NCI-H774 (cell line): Measurements from ENCODE around the gene CDH22.

Experiments
- DNase-seq: peaks from one replicate; lab custom pipeline; 2025; lab: John Stamatoyannopoulos, UW

The CDH22 gene

DNA sequence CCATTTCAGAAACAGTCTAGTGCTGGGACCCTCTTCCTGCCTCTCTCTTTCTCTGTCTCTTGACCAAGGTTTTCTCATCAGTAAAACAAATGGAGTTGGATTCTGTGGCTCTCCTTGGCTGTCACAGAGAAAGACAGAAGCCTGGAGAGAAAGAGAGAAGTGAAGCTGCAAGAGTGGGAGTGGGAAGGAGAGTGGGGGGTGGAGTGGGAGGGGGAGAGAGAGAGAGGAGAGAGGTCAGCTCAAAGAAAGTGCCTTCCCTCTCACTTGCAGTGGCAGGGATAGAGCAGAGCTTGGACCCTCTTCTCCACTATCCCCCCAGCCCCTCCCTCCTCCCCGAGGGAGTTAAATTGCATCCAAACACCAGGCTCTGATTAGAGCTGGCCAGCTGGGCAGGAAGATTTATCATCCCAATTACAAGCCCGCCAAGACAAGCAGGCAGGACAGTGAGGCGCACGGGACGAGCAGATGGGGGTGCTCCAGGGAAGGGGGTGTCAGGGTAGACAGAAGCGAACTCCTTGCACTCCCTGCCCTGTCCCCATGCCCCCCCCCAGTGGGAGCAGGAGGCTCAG is 115.8 kb downstream of the CDH22 start:
- no peak for DNase-seq

DNA sequence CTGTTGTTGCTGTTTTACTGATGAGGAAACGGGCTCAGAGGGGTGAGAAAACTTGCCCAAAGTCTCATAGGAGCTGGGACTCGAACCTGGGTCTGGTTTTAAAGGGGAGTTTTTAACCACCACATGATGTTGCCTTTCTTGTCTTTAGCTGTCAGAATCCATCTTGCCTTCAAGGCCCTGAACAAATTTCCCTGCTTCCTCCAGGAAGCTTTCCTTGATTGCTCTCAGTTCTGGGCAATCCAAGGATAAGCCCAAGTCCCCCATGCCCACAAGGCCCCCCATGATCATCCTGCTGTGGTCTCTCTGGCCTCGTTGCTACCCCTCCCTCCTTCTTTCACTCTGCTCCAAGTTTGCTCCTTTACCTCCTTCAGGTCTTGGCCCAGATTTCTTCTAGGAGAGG is 116.7 kb downstream of the CDH22 start:
- no peak for DNase-seq

GRCh38 chr20:46191168-46191540 is 117.1 kb downstream of the CDH22 start:
- no peak for DNase-seq

- no peak for DNase-seq
These were observed 117.7 kb downstream of the CDH22 start for GRCh38 chr20:46190478-46191167.

DNA sequence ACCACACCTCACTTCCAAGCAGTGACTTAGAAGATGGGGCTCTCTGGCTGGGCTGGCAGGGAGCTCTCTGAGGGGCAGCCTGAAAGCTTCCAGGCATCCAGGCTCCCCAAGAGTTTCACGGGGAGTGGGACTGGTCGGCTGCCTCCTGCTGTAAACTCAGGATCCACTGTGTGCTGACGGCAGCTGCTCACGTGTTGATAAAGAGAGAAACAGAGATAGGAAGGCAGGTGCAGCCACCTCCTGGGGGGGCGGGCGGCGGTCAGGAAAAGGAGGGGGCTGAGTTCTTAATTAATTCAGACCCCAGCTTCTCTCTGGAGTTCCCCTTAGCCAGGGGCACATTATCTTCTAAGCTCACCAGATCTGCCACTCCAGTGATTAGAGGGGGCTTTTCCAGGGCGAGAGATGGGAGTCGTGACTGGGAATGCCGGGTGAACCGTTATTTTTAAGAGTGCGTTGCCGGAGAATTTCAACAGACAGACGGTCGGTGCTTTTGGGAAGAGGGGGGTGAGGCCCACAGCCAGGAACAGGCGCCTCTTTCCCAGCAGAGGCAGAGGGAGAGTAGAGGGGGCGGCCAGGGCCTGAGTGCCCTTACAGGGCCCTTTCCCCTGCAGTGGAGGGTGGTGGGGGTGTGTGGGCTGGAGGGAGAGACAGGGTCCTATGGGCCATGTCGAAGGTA is 119.3 kb downstream of the CDH22 start:
- no peak for DNase-seq

GRCh38 chr20:46186210-46186609 is 122.1 kb downstream of the CDH22 start:
- no peak for DNase-seq

DNA sequence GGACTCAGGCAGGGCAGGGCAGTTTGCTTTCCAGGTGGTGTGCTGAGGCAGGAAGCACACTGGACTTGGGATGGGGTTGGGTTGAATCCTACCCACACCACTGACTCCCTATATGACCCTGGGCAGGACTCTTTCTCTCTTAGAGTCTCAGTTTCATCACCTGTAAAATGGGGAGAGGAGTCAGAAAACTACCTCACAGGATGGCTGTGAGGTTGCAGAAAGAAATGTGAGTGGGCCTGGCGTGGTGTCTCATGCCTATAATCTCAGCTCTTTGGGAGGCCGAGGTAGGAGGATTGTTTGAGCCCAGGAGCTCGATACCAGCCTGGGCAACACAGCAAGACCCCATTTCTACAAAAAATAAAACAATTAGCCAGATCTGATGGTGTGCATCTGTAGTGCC is 122.9 kb downstream of the CDH22 start:
- DNase-seq, result no peak

DNA sequence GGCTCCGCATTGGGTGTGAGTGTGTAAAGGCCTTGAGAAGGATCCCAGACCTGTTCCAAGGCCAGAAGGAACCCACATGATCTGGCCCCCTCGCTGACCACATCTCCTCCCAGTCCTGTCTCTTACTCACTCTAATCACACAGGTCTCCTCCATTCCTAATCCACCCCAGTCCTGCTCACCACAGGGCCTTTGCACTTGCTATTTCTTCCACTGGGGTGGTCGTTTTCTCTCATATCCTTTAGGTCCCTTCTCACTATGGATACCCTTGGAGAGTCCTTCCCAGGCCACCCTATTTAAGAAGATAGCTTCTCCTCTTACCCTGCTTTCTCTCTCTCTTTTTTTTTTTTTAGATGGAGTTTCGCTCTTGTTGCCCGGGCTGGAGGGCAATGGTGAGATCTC is 124.5 kb downstream of the CDH22 start:
- DNase-seq, result no peak

DNA sequence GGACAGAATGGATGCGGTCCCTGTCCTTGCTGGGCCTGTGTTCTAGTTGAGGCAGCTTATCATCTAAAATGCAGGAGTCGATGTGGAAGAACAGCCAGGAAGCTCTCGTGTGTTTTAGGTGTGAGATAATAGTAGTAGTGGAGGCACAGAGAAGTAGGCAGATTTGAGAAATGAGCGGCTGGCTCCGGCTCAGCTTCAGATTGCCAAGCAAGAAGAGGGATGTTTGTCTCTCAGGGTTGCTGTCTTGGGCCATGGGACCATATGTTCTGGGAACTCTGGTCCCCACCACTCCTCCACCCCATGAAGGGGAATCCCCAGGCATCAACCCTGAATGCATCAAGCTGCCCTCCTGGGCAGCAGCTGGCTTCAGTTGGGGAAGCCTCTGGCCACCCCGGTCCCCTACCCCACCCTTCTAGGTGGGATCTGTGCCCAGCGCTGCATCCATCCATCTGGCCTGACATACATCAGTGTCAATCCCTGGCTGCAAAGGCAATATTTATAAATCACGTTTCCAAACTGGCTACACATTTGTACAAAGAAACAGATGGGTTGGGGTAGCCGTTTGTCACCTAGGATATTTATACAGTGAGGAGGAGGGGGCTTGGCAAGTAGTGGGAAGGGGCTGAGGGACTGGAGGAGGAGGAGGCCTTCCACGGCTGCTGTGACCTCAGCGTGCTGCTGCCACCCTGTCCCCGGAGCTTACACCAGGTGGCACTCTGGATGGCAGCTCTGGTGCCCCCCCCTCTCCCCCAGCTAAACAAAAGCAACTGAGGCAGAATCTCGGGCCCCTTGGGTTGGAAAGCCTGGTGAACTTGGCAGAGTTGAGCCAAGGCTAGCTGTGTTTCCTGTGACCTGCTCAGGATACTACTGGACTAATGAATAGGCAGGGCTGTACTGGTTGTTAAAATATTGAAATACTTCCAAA is 125.8 kb downstream of the CDH22 start:
- no peak for DNase-seq

- DNase-seq, result no peak
These were observed 128.4 kb downstream of the CDH22 start for GRCh38 chr20:46179862-46180261.

- DNase-seq, result no peak
These were observed 129.4 kb downstream of the CDH22 start for GRCh38 chr20:46178891-46179290.

DNA sequence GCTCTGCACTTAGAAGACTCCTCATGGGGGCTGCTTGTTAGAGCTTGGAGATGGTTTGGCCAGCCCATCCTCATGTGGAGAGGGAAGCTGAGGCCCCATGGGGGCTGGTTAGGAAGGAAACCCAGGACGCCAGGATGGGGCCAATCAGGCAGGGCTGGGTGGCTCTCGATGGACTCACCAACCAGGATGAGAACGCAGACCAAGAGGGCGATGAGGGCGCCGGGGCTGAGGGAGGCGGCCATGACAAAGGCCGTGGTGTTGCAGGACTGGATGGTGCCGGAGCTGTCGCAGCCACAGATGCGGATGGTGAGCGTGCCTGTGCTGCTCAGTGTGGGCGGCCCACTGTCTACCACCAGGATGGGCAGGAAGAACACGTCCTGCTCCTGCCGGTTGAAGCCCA is 130.5 kb downstream of the CDH22 start:
- no peak for DNase-seq

GRCh38 chr20:46176739-46177378 is 131.4 kb downstream of the CDH22 start:
- DNase-seq, result no peak

DNA sequence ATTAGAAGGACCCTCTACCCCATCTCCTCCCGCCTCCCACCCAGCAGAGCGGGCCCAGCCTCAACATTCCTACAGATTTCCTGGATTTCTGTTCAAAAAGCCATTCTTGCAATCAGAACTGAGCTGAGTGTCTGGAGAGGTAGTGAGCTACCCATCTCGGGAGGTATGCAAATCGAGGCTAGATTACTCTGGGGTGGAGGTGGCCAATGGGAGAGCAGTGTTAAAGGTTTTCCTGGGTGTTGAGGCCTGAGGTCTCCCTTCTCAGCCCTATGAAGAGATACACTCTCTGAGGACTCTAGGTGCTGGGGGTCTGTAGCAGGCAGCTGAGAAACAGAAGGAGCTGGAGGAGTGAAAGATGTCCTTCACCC is 133.2 kb downstream of the CDH22 start:
- DNase-seq, result no peak

GRCh38 chr20:46174469-46175126 is 133.7 kb downstream of the CDH22 start:
- DNase-seq, result peak; percentile 48

- no peak for DNase-seq
These were observed 134.4 kb downstream of the CDH22 start for GRCh38 chr20:46173652-46174468.

DNA sequence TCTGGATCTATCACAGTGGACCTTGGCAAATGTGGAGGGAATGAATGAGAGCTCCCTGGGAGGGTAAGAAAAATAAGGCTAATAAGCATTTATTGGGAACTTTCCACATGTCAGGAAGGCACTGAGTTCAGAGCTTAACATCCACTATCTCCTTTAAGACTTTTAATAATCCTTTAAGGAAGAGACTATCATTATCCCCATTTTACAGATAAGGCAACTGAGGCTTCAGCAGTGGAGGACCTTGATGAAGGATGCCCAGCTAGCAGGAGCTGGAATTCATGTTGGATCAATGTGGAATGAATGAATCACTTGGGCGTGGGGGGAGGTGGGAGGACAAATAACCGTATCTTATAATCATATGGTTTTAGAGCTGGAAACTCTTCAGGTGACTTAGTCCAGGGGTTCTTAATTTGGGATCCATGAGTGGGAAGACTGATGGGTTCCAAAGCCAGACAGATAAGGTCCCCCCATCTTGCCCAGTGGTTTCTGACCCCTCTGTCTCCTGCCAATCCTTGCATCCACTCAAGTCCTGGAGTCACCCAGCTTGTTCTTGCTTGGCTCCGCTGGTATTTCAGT is 135.2 kb downstream of the CDH22 start:
- no peak for DNase-seq

- no peak for DNase-seq
These were observed 135.8 kb downstream of the CDH22 start for GRCh38 chr20:46172455-46172854.

DNA sequence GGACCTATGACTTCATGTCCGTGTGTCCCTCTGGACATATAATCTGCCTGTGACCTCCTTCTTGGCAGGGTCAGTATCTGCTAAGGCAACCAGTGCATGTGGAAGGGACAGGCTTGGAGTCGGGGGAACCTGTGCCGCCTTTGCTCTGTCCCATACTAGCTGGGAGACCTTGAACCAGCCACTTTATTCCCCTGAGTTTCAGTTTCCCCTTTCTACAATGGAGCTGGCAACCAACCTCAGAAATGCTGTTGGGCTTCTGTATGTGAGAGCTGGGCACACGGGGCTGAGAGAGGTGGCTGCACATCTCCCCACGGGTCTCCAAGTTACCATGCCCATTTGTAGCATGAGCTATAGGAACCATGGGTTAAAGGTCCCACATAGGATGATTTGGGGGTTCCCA is 136.4 kb downstream of the CDH22 start:
- DNase-seq, result no peak

- no peak for DNase-seq
These were observed 136.8 kb downstream of the CDH22 start for GRCh38 chr20:46171476-46171875.
